Kidney (tissue), 14 donors: ENCODE results near the gene JARID2. TPM values are rescaled to one million over a fixed set of nuclear protein-coding genes. Genes with fewer than 3 reads are reported as not detected.
A peak's percentile ranks its signal among the peaks of the same experiment; 100 is the strongest.

Experiments
- DNase-seq, 5 donors: peaks; one replicate each; pipeline ENCODE4 v3.0.0-alpha.2; 2013 to 2020
- FAIRE-seq: peaks from 2 replicates; lab custom pipeline; 2012; peaks lifted over from hg19 to GRCh38; lab: Jason Lieb, UNC
- H3K27ac ChIP-seq, 2 donors: one replicate each; pipeline ENCODE4 v1.7.0; 2013; ENCODE audit warnings: low read depth in 2 of 2, low read length in 2 of 2, inconsistent platforms in 1 of 2
- H3K27me3 ChIP-seq: one replicate; pipeline ENCODE4 v1.7.1; 2013; ENCODE audit warnings: low read length, inconsistent platforms; ENCODE audit not compliant: control insufficient read depth, insufficient read depth
- H3K36me3 ChIP-seq, 3 donors: one replicate each; pipeline versions ENCODE4 v1.7.0 to v1.7.1; 2013; ENCODE audit warnings: low read length in 3 of 3, control low read depth in 1 of 3, inconsistent platforms in 1 of 3; ENCODE audit not compliant: insufficient read depth in 3 of 3, control insufficient read depth in 2 of 3
- H3K4me1 ChIP-seq, 3 donors: one replicate each; pipeline versions ENCODE4 v1.7.0 to v1.7.1; 2013; ENCODE audit warnings: low read length in 3 of 3, inconsistent platforms in 1 of 3, low read depth in 1 of 3; ENCODE audit not compliant: control insufficient read depth in 2 of 3, insufficient read depth in 2 of 3
- H3K4me3 ChIP-seq, 3 donors: one replicate each; pipeline versions ENCODE4 v1.7.0 to v1.8.1; 2013; ENCODE audit warnings: low read length in 3 of 3, control low read depth in 1 of 3, inconsistent platforms in 1 of 3
- H3K9ac ChIP-seq, 3 donors: one replicate each; pipeline versions ENCODE4 v1.7.0 to v1.7.1; 2013; ENCODE audit warnings: low read length in 3 of 3, control low read depth in 1 of 3, inconsistent platforms in 1 of 3
- H3K9me3 ChIP-seq, 3 donors: one replicate each; pipeline versions ENCODE4 v1.7.0 to v1.7.1; 2013; ENCODE audit warnings: low read length in 3 of 3, control low read depth in 1 of 3, inconsistent platforms in 1 of 3; ENCODE audit not compliant: control insufficient read depth in 2 of 3, insufficient read depth in 1 of 3
- intact Hi-C: fragments of 100-400 bp; cut with DNase I; formaldehyde crosslinking; loops from one replicate; pipeline ENCODE4 v1.11.1; 2022
- polyA plus RNA-seq: library from polyadenylated mRNA; stranded (reverse); fragments of 350-450 nt; fragmentation: Illumina TruSeq; extraction: RNeasy Lipid Tissue Mini Kit (QIAGEN cat#74804); gene quantifications from one replicate; pipeline ENCODE4 v1.2.3, GENCODE V29; 2014; ENCODE audit warnings: low read depth, low replicate concordance; ENCODE audit not compliant: insufficient read depth
- total RNA-seq: library from RNA; stranded (reverse); fragmentation: NEBNext Ultra II Directional; extraction: Animal tissue kit (Norgen Biotek cat#: 25700); gene quantifications from one replicate; pipeline ENCODE4 v1.2.1, GENCODE V29; 2021
- TF ChIP-seq, protein P1 (sequence below): IDR thresholded peaks from 3 replicates; pipeline ENCODE4 v1.5.1; 2012; ENCODE audit warnings: mild to moderate bottlenecking, moderate library complexity, borderline replicate concordance; ENCODE audit not compliant: insufficient read depth; ENCODE audit errors: extremely low read depth
- donor health status: control.
- donor health status: control.
- donor health status: control.
- donor health status: control.
- donor health status: control.
- donor health status: DM: yes; HTN: yes; CAD: no.
- donor health status: Normal renal cell carcinoma (clear cell type).

JARID2 gene
- total and polyA plus RNA-seq, 2 donors from 2014 or later, result 1.8 to 12.3 TPM

DNA sequence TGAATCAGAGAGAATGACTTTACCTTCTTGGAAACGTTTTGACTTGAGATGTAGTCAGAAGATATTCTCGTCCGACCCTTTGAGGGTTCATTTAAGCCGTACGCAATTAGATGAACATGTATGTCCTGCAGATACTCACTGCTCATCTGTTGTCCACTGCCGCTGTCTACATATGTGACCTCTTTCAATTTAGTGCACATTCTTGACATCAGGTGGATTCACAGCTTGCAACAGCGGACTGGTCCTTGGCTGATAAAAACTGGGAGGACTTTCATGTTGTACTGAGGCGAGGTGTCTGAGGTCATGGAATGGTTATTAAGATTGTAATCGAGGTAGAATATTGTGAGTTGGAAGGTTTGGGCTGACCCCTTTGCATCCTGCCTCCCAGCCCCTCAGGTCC, 194.2 kb downstream of the JARID2 start:
- no peak overlapping the region for H3K4me3 ChIP-seq
- no peak overlapping the region for H3K9ac ChIP-seq
- DNase-seq, result no peak
- no peaks in the 10 kb centered on the region for H3K27me3 ChIP-seq
- H3K27ac ChIP-seq, result no peak overlapping the region
- FAIRE-seq, result no peak
- intact Hi-C loops, result no loop called here
- no peaks in the 10 kb centered on the region for H3K36me3 ChIP-seq
- H3K4me1 ChIP-seq, result peaks cover 3 to 16% (median 3%) of the 10 kb centered on the region in 3 donors
- no peaks in the 10 kb centered on the region for H3K9me3 ChIP-seq
- TF ChIP-seq, protein P1, sequence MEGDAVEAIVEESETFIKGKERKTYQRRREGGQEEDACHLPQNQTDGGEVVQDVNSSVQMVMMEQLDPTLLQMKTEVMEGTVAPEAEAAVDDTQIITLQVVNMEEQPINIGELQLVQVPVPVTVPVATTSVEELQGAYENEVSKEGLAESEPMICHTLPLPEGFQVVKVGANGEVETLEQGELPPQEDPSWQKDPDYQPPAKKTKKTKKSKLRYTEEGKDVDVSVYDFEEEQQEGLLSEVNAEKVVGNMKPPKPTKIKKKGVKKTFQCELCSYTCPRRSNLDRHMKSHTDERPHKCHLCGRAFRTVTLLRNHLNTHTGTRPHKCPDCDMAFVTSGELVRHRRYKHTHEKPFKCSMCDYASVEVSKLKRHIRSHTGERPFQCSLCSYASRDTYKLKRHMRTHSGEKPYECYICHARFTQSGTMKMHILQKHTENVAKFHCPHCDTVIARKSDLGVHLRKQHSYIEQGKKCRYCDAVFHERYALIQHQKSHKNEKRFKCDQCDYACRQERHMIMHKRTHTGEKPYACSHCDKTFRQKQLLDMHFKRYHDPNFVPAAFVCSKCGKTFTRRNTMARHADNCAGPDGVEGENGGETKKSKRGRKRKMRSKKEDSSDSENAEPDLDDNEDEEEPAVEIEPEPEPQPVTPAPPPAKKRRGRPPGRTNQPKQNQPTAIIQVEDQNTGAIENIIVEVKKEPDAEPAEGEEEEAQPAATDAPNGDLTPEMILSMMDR, result no peak

DNA sequence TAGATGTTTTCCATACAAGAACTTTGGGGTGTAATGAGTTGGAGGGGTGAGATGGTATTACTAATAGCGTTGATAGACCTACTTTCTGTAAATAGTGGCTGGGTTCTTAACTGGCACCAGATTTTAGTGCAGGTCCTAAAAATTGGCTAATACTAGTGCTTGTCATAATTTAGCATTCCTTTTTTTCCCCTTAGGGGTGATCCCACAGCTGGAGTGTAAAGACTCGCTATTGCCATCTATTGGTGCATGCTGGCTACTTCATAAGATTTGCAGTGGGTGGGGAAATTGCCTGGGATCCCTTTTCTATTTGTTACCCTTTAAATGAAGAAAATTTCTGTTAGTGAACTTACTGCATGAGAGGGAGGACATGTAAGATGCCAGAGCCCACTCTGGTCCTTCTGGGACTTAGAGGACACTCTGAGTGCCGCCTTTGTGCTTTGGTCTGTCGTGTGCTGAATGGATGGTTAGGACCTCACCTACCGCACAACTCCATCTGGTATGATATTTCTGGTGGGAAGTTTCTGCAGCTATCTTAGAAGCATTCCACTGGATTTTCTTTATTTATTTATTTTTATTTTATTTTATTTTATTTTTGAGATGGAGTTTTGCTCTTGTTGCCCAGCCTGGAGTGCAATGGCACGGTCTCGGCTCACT, 195.5 kb downstream of the JARID2 start:
- DNase-seq (peak in 3 of 5 donors; percentile 58 to 84 (median 83)), FAIRE-seq (no peak)
- no peak overlapping the region for H3K9ac ChIP-seq
- H3K4me3 ChIP-seq, result no peak overlapping the region
- H3K9me3 ChIP-seq, result no peaks in the 10 kb centered on the region
- no peaks in the 10 kb centered on the region for H3K36me3 ChIP-seq
- no peaks in the 10 kb centered on the region for H3K27me3 ChIP-seq
- TF ChIP-seq, protein P1, result peak; percentile 68
- intact Hi-C loops, result no loop called here
- no peak overlapping the region for H3K27ac ChIP-seq
- H3K4me1 ChIP-seq, result peaks cover 3 to 25% (median 5%) of the 10 kb centered on the region in 3 donors

DNA sequence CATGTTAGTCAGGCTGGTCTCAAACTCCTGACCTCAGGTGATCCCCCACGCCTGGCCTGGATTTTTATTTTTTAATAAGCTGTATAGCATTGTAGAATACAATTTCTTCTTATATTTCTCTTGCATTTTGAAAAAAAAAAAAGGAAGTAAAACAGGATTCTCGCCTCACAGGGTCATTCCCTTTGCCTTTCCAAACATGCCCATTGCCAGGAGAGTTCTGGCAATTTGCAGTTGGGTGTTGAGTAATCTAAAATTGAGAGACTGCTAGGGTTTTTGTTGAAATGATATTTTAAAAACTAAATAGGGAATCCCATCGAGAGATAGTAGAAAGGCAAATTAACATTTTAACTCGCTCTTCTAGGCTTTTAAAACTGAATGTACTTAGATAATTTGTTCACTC, 196.1 kb downstream of the JARID2 start:
- Histone ChIP-seq H3K9me3 (no peaks in the 10 kb centered on the region), H3K4me3 (no peak overlapping the region), H3K4me1 (peaks cover 2 to 25% (median 5%) of the 10 kb centered on the region in 3 donors), H3K9ac (no peak overlapping the region), H3K27ac (no peak overlapping the region), H3K27me3 (no peaks in the 10 kb centered on the region), H3K36me3 (no peaks in the 10 kb centered on the region)
- DNase-seq (no peak), FAIRE-seq (no peak)
- intact Hi-C loops, result no loop called here
- TF ChIP-seq, protein P1, result no peak
